ENCODE data around the gene C17orf107.

Gene C17orf107

DNA sequence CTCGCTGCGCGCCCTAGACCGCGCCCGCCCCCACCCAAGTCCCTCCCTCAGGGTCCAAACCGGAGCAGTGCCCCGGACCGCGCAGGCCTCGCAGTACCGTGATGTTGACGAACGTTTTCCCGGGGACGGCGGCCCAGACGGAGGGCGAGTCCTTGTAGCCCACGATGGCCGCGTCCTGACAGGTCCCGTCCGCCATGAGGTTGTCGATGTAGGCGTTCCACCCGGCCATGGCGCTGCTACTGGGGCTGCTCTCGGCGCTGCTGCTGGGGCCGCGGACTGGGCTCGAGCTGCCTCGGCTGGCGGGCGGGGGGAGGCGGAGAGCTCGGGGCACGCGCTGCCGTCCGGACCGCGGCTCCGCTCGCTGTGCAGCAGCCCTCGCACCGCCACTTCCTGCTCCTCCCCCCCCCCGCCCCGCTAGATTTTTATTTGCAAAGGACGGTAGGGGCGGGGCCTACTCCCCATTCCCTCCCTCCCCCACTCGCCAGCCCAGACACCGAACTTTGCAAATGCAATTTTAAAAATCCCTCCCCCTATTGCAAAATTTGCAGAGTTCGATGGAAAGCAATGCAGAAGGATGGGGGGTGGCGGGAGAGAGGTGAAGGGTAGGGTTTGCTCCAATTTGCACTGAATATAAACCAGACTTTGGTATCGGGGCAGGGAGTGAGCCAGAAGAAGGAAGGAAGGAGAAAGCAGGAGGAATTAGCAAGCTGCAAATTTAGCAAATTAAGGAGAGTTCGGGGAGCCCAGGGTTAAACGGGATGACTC lies 49.0 kb downstream of the C17orf107 start, which contains the start of gene PFN1:
Gene PFN1 (minus strand): TSS at position 365 of the 765 bp plus-strand sequence. CDS start 136 bp downstream, at position 229.
- DNase-seq (ENCODE audit: low read depth in 2 of 2), result peak; percentile 84

DNA sequence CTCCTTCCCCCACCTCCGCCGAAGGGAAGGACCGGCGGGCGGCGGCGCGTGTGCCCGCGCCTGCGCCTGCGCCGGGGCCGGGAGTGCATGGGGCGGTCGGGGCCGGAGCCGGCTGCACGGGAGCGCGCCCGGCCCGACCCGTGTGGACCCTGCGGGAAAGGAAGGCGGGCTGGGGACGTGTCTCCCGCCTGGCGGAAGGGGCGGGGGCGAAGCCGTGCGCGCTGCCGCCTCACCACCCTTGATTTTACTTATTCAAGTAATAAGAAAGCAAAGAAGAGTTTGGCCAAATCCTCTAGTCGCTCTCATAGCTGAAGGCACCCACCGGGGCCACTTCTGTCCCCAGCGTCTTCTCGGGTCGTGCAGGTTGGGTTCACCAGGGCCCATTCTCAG lies 49.6 kb downstream of the C17orf107 start:
- DNase-seq (ENCODE audit: low read depth in 2 of 2), result peak; percentile 76 to 78

DNA sequence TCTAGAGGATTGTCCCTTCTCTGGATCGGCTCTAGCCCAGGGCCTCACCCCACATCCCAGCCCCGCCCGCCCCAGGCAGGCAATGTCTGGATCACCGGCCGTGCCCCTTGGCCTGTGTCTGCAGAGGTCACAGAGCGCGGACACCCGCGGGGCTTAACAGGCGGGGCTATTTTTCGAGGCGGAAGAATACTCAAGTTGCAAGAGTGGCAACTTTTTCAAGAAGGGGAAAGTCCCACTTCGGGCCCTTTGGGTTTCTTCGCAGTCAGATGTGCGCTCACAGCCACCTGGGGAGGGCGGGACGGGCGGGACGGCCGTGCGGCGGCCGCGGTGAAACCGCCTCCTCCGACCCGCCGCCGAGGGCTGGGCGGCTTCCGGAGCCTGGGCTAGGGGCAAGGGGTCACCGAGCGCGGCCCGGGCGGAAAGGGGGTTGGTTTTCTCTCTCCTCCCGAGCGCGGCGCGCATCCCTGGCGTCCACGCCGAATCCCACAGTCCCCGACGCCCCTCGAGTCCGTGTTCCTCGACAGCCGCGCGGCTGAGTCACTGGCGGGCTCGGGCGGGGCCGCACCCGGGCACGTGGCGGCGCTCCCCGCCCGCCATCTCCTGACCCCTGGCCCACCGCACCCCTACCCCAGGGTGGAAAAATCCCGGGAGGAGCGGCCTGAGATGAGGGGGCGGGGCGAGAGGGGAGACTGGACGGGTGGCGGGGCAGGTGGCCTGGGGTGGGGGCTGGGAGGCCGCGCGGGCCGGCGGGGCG lies 50.2 kb downstream of the C17orf107 start:
- DNase-seq (ENCODE audit: low read depth in 2 of 2), result peak; percentile 64 to 75

DNA sequence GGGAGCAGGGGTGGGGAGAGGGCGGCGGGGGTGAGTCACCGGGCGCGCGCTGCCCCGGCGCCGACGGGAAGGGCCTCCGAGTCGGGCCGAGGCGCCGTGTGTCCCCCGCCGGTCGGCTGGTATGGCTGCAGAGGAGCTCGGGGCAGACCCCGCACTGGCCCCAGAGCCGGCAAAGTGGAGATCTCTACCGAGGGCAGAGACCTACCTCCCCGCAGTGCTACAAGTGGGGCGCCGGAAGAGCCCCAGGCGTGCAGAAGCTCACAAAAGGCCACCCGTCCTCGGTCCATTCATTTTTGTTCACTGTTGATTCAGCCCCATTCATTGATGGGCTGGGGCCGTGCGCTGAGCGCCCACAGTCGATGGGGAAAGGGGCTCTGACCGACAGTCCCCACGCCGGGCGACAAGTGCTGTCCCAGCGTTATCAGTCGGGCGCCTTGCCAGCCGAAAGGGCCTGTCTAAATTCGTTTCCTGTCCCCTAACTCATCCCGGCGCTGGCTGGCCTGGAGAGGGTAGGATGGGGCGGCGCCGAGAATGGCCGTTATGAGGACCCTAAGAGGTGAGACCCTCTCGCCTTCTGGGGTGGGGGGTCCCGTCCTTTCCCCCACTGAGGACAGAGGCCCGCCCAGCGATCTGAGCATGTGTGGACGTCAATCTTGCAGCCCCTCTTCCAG lies 50.9 kb downstream of the C17orf107 start:
- no peak for DNase-seq (ENCODE audit: low read depth in 2 of 2)

DNA sequence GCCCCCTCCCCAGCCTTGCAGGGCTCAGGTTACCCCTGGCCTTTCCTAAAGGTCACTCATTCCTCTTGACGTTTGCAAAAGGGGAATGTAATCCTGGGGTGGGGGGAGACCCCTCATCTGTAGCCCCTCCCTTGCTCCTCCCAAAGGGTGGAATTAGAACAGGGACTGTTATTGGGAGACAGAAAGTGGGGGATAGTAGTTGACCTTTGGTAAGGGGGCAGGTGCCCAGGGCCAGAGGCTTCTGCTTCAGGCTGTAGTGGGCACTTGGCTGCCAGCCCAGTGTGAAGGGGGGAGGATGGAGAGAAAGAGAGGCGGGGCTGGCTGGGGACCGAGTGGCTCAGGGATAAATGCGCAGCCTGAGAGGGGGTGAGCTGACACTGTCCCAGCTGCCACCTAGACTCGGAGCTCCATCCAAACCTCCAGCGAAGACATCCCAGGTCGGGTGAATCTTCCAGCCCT lies 51.4 kb downstream of the C17orf107 start, which contains the start of gene ENO3:
Gene ENO3 (plus strand): TSS at position 374 of the 459 bp plus-strand sequence. CDS start 711 bp downstream, outside the sequence.
- DNase-seq (ENCODE audit: low read depth in 2 of 2), result no peak

DNA sequence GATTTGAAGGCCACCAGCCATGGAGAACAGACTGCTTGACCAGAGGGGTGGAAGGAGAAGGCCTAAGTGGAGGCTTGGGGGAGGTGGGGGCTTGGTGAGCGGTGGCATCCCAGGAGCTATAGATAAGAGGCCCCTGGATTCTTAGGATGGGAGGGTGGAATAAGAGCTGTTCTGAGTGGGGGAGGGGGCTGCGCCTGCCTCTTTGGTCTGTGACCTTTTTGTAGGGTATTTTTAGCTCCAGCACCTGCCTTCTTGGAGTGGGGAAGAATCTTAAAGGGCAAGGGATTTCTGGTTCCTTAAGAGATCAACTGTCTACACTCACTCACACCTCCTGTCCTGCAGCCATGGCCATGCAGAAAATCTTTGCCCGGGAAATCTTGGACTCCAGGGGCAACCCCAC lies 52.1 kb downstream of the C17orf107 start:
- DNase-seq (ENCODE audit: low read depth in 2 of 2), result no peak

All from stimulated activated CD8-positive, alpha-beta memory T cell treated with anti-CD3 and anti-CD28 coated beads, Interleukin-15, amount 100 ng/mL, for 48 hours (primary cell).